Measurements from ENCODE around the gene PLXNB3. TPM values are rescaled to one million over a fixed set of nuclear protein-coding genes. Genes with fewer than 3 reads are reported as not detected.

PLXNB3 gene
- polyA plus RNA-seq, 1 experiment = 5.5 TPM

GRCh38 chrX:153766098-153766817 lies 2.2 kb downstream of the PLXNB3 start:
- ChIA-PET POLR2A (interaction anchor here (0.7 to 1.4 kb wide), 5 partner anchors 15 to 201 kb away, joined by 3 to 5 read pairs (median 4); partner anchors contain the start of genes IDH3G, SRPK3 and SSR4), CTCF (interaction anchor here (0.6 to 2.2 kb wide), 4 partner anchors 145 to 182 kb away, joined by 3 to 7 read pairs (median 4); no protein-coding TSS in a partner anchor)
- TF ChIP-seq, protein P1, sequence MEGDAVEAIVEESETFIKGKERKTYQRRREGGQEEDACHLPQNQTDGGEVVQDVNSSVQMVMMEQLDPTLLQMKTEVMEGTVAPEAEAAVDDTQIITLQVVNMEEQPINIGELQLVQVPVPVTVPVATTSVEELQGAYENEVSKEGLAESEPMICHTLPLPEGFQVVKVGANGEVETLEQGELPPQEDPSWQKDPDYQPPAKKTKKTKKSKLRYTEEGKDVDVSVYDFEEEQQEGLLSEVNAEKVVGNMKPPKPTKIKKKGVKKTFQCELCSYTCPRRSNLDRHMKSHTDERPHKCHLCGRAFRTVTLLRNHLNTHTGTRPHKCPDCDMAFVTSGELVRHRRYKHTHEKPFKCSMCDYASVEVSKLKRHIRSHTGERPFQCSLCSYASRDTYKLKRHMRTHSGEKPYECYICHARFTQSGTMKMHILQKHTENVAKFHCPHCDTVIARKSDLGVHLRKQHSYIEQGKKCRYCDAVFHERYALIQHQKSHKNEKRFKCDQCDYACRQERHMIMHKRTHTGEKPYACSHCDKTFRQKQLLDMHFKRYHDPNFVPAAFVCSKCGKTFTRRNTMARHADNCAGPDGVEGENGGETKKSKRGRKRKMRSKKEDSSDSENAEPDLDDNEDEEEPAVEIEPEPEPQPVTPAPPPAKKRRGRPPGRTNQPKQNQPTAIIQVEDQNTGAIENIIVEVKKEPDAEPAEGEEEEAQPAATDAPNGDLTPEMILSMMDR (IDR thresholded peaks at IDR 0.05; ENCODE audit: low read depth, low read length) = no peak
- peak overlapping the region; percentile 78 for H3K27ac ChIP-seq (ENCODE audit: low read depth, low read length)
- no peaks in the 10 kb centered on the region for H3K27me3 ChIP-seq (ENCODE audit: control insufficient read depth, insufficient read depth, low read length)
- peak; percentile 33 for DNase-seq (ENCODE audit: low read depth, low spot score)
- H3K4me3 ChIP-seq (ENCODE audit: low read depth, low read length) = peak overlapping the region; percentile 48
- no peaks in the 10 kb centered on the region for H3K9me3 ChIP-seq (ENCODE audit: control insufficient read depth, insufficient read depth, low read length)

GRCh38 chrX:153766871-153767673 lies 3.0 kb downstream of the PLXNB3 start:
- ChIA-PET POLR2A (interaction anchor here (1.2 to 1.4 kb wide), 2 partner anchors 15 to 27 kb away, joined by 4 to 5 read pairs; partner anchors contain the start of genes IDH3G and SSR4), CTCF (interaction anchor here (1.2 to 2.2 kb wide), 2 partner anchors 180 to 181 kb away, joined by 3 to 7 read pairs; no protein-coding TSS in a partner anchor)
- no peak overlapping the region for H3K27ac ChIP-seq (ENCODE audit: low read depth, low read length)
- TF ChIP-seq, protein P1 (IDR thresholded peaks at IDR 0.05; ENCODE audit: low read depth, low read length) = no peak
- H3K9me3 ChIP-seq (ENCODE audit: control insufficient read depth, insufficient read depth, low read length) = no peaks in the 10 kb centered on the region
- no peaks in the 10 kb centered on the region for H3K27me3 ChIP-seq (ENCODE audit: control insufficient read depth, insufficient read depth, low read length)
- no peak overlapping the region for H3K4me3 ChIP-seq (ENCODE audit: low read depth, low read length)
- no peak for DNase-seq (ENCODE audit: low read depth, low spot score)

- CTCF ChIA-PET = interaction anchor here (0.9 kb wide), 1 partner anchor 179 kb away, joined by 4 read pairs; no protein-coding TSS in a partner anchor
- TF ChIP-seq, protein P1 (IDR thresholded peaks at IDR 0.05; ENCODE audit: low read depth, low read length) = no peak
- DNase-seq (ENCODE audit: low read depth, low spot score) = no peak
Measured at GRCh38 chrX:153767674-153768055, 3.6 kb downstream of the PLXNB3 start.

GRCh38 chrX:153768311-153769157 lies 4.5 kb downstream of the PLXNB3 start:
- ChIA-PET CTCF (interaction anchor here (0.9 kb wide), 1 partner anchor 178 kb away, joined by 4 read pairs; no protein-coding TSS in a partner anchor), POLR2A (no interaction called here)
- Histone ChIP-seq H3K27me3 (ENCODE audit: control insufficient read depth, insufficient read depth, low read length) (no peaks in the 10 kb centered on the region), H3K9me3 (ENCODE audit: control insufficient read depth, insufficient read depth, low read length) (no peaks in the 10 kb centered on the region), H3K4me3 (ENCODE audit: low read depth, low read length) (no peak overlapping the region), H3K27ac (ENCODE audit: low read depth, low read length) (no peak overlapping the region)
- DNase-seq (ENCODE audit: low read depth, low spot score) = no peak
- TF ChIP-seq, protein P1 (IDR thresholded peaks at IDR 0.05; ENCODE audit: low read depth, low read length) = no peak

More at GRCh38 chrX:153767674-153768055, 3.6 kb downstream of the PLXNB3 start:
- Histone ChIP-seq H3K27ac (ENCODE audit: low read depth, low read length) (no peak overlapping the region), H3K4me3 (ENCODE audit: low read depth, low read length) (no peak overlapping the region), H3K27me3 (ENCODE audit: control insufficient read depth, insufficient read depth, low read length) (no peaks in the 10 kb centered on the region), H3K9me3 (ENCODE audit: control insufficient read depth, insufficient read depth, low read length) (no peaks in the 10 kb centered on the region)
- POLR2A ChIA-PET = no interaction called here
